A673 (cell line): ENCODE data around the gene MCM3AP.

ENCODE experiments used
- CTCF ChIP-seq: fragments of 300-800, 200-600 bp; sonication (generic); conservative IDR thresholded peaks from 2 replicates; pipeline ENCODE4 v1.5.1; 2017; ENCODE audit warnings: low read depth, mild to moderate bottlenecking, antibody characterized with exemption, low read length, moderate library complexity, mixed read lengths
- EZH2 ChIP-seq: fragments of 200-600 bp; sonication (generic); IDR thresholded peaks from 2 replicates; pipeline ENCODE4 v1.6.1; 2017; ENCODE audit warnings: borderline replicate concordance, low read depth, mild to moderate bottlenecking, mixed read lengths, antibody characterized with exemption, low read length; ENCODE audit not compliant: poor library complexity, severe bottlenecking

GRCh38 chr21:46195595-46196195 lies 89.7 kb downstream of the MCM3AP start:
- TF ChIP-seq EZH2 (no peak), CTCF (no peak)
